ENCODE measurements around the gene ARL8A. TPM values are rescaled to one million over a fixed set of nuclear protein-coding genes. Genes with fewer than 3 reads are reported as not detected.
"Not testable (repeated sequence)": the region's sequence is repeated elsewhere in the genome, so short reads cannot be mapped to it uniquely, and the experiment has no call there.

Gene ARL8A
- total RNA-seq, result 30.3 and 33.3 TPM in 2 replicates

- DNase-seq (ENCODE audit: low read depth) (no peak), FAIRE-seq (no peak)
- peak within 1 kb of the TSS; percentile 79 for H3K4me3 ChIP-seq (ENCODE audit: low read depth, low read length)
- no peaks in the 10 kb centered on the region for H3K27me3 ChIP-seq (ENCODE audit: control insufficient read depth, insufficient read depth, low read length)
- no peak for TF ChIP-seq CTCF (IDR thresholded peaks at IDR 0.05; ENCODE audit: insufficient read depth, low read length, severe bottlenecking)
- H3K36me3 ChIP-seq (ENCODE audit: control insufficient read depth, insufficient read depth, low read length), result peaks cover 5% of the 10 kb centered on the region
Observed at GRCh38 chr1:202144402-202145067, at the start of gene ARL8A. TSS of gene ARL8A (minus strand) at chr1:202144737. CDS start at chr1:202144572, 165 bp downstream.

GRCh38 chr1:202194328-202194648, 49.8 kb upstream of the ARL8A start:
- FAIRE-seq, result no peak
- Histone ChIP-seq H3K36me3 (ENCODE audit: control insufficient read depth, insufficient read depth, low read length) (no peaks in the 10 kb centered on the region), H3K4me3 (ENCODE audit: low read depth, low read length) (no peak overlapping the region), H3K27me3 (ENCODE audit: control insufficient read depth, insufficient read depth, low read length) (peaks cover 20% of the 10 kb centered on the region)
- TF ChIP-seq CTCF (IDR thresholded peaks at IDR 0.05; ENCODE audit: insufficient read depth, low read length, severe bottlenecking), result no peak
- no peak for DNase-seq (ENCODE audit: low read depth)

- no peaks in the 10 kb centered on the region for H3K36me3 ChIP-seq (ENCODE audit: control insufficient read depth, insufficient read depth, low read length)
- H3K4me3 ChIP-seq (ENCODE audit: low read depth, low read length), result no peak within 1 kb of the TSS
- no peak for TF ChIP-seq CTCF (IDR thresholded peaks at IDR 0.05; ENCODE audit: insufficient read depth, low read length, severe bottlenecking)
- H3K27me3 ChIP-seq (ENCODE audit: control insufficient read depth, insufficient read depth, low read length), result peaks cover 20% of the 10 kb centered on the region
- no peak for DNase-seq (ENCODE audit: low read depth)
- no peak for FAIRE-seq
Observed at GRCh38 chr1:202193614-202194327, 49.2 kb upstream of the ARL8A start, which contains the start of gene LGR6. TSS of gene LGR6 (plus strand) at chr1:202193799. CDS start at chr1:202193990, 191 bp downstream.

- Histone ChIP-seq H3K27me3 (ENCODE audit: control insufficient read depth, insufficient read depth, low read length) (peaks cover 20% of the 10 kb centered on the region), H3K36me3 (ENCODE audit: control insufficient read depth, insufficient read depth, low read length) (no peaks in the 10 kb centered on the region), H3K4me3 (ENCODE audit: low read depth, low read length) (no peak overlapping the region)
- DNase-seq (ENCODE audit: low read depth) (peak; percentile 22), FAIRE-seq (no peak)
- TF ChIP-seq CTCF (IDR thresholded peaks at IDR 0.05; ENCODE audit: insufficient read depth, low read length, severe bottlenecking), result peak; percentile 90
Observed at GRCh38 chr1:202192770-202193613, 48.5 kb upstream of the ARL8A start.

- not testable (repeated sequence) for H3K4me3 ChIP-seq (ENCODE audit: low read depth, low read length); H3K36me3 ChIP-seq (ENCODE audit: control insufficient read depth, insufficient read depth, low read length); DNase-seq (ENCODE audit: low read depth); FAIRE-seq
- H3K27me3 ChIP-seq (ENCODE audit: control insufficient read depth, insufficient read depth, low read length), result peaks cover 20% of the 10 kb centered on the region
Observed at GRCh38 chr1:202191391-202191790, 46.9 kb upstream of the ARL8A start.

Measured in bronchial epithelial cell (primary cell).